ENCODE measurements around the gene ZNF496. TPM values are rescaled to one million over a fixed set of nuclear protein-coding genes. Genes with fewer than 3 reads are reported as not detected.
"Not testable (repeated sequence)": the region's sequence is repeated elsewhere in the genome, so short reads cannot be mapped to it uniquely, and the experiment has no call there.

The ZNF496 gene
- total RNA-seq, result 12.2 TPM
- long read RNA-seq, full-length matches to known transcripts, result 2 of 20 reads
- long read RNA-seq, partial matches to known transcripts, result 2 of 20 reads
- long read RNA-seq, other reads (novel, unspliced or antisense), result 16 of 20 reads

- intact Hi-C loops (cut with DNase I), result no loop called here
- DNase-seq, result peak; percentile 84
- ATAC-seq (ENCODE audit: poor library complexity), result peak; percentile 86
Observed at GRCh38 chr1:247331525-247332214, at the start of gene ZNF496. Gene ZNF496 (minus strand): TSS chr1:247331867. CDS start chr1:247329578, 2,289 bp downstream.

GRCh38 chr1:247378334-247379073 is 46.8 kb upstream of the ZNF496 start:
- intact Hi-C loops (cut with DNase I), result no loop called here
- no peak for ATAC-seq (ENCODE audit: poor library complexity)
- DNase-seq, result no peak

GRCh38 chr1:247377656-247378055 is 46.0 kb upstream of the ZNF496 start:
- intact Hi-C loops (cut with DNase I); ATAC-seq (ENCODE audit: poor library complexity); DNase-seq: not testable (repeated sequence)

- intact Hi-C loops (cut with DNase I), result no loop called here
- ATAC-seq (ENCODE audit: poor library complexity) (no peak), DNase-seq (no peak)
Observed at GRCh38 chr1:247376659-247377058, 45.0 kb upstream of the ZNF496 start.

DNA sequence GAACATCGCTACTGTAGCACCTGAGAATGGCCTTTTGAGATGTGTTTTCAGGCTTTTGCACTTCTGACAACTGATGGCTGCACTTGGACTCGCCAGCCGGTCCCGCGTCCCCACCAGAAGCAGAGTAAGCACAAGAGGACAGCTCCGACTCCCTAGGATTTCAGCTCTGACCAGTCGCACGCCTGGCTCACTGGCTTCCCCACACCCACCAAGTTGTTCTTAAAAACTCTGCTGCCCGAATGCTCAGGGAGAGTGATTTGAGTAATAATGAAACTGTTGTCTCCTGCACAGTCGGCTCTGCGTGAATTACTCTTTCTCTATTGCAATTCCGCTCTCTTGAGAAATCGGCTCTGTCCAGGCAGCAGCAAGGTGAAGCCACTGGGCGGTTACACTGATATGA is 44.1 kb upstream of the ZNF496 start:
- no peak for ATAC-seq (ENCODE audit: poor library complexity)
- intact Hi-C loops (cut with DNase I), result no loop called here
- DNase-seq, result no peak

DNA sequence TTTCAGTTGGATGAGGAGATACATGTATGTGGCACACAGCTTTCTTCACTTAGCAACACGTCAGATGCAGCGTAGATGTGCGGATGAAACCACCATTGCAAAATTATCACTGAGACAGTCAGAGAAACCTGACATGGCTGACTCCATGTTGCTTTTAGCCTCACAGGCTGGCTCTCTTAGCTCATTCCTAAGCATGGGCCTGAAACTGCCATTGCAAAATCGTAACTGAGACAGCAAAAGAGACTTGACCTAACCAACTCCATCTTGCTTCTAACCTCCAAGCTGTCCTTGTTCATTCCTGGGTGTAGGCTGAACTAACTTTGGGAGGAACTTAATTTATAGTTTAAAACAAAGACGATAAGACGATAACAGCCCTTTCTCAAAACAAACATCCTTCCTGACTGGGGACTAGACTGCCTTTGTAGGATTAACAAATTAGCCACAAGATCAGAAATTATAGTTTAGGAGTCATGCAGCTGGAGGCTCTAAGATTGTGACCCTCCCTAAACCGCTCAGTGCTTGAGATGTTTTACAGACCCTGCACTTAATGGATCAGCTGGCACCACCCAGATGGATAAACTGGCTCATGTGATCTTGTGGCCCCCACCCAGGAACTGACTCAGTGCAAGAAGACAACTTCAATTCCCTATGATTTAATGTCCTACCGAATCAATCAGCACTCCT is 43.1 kb upstream of the ZNF496 start:
- ATAC-seq (ENCODE audit: poor library complexity); intact Hi-C loops (cut with DNase I); DNase-seq: not testable (repeated sequence)

- ATAC-seq (ENCODE audit: poor library complexity) (peak; percentile 86), DNase-seq (peak; percentile 66)
- intact Hi-C loops (cut with DNase I), result no loop called here
Observed at GRCh38 chr1:247373721-247374141, 42.1 kb upstream of the ZNF496 start.

DNA sequence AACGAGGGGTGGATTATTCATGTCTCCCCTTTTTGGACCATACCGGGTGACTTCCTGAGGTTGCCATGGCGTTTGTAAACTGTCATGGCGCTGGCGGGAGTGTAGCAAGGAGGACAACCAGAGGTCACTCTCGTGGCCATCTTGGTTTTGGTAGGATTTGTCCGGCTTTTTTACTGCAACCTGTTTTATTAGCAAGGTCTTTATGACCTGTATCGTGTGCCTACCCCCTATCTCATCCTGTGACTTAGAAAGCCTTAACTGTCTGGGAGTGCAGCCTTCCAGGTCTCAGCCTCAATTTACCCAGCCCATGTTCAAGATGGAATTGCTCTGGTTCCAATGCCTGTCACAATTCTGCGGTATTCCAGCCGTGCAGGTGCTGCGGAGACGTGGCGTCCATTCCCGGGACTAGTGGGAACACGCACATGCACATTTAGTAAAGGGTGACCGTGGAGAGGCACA is 40.2 kb upstream of the ZNF496 start:
- intact Hi-C loops (cut with DNase I), result no loop called here
- ATAC-seq (ENCODE audit: poor library complexity), result no peak
- no peak for DNase-seq

- intact Hi-C loops (cut with DNase I), result no loop called here
- ATAC-seq (ENCODE audit: poor library complexity) (no peak), DNase-seq (no peak)
Observed at GRCh38 chr1:247370786-247371732, 39.4 kb upstream of the ZNF496 start.

DNA sequence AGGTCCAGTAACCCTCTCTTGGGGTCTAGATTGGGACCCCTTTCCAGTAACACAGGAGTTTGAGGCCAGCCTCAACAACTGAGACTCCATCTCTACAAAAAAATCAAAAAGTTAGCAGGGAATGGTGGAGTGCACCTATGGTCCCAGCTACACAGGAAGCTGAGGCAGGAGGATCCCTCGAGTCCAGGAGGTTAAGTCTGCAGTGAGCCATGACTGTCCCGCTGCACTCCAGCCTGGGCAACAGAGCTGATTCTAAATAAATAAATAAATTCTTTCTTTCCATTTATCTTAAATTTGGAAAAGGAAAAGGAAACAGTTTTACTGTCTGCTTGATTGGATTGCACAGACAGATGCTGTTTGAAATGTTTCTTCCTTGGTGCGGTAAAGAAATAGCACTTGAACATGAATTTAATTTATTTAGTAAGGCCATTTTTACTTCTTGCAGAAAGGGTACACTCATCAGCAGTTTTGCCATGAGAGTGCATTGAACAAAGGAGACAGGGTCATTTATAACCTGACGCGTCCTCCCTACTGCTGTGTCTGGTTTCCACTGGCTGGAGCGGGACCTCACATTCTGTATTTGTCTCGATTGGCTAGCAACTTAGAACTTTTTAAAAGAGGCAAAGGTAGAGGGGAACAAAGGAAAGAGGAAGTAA is 37.0 kb upstream of the ZNF496 start:
- ATAC-seq (ENCODE audit: poor library complexity), result no peak
- intact Hi-C loops (cut with DNase I), result no loop called here
- DNase-seq, result no peak

- intact Hi-C loops (cut with DNase I), result no loop called here
- DNase-seq, result no peak
- no peak for ATAC-seq (ENCODE audit: poor library complexity)
Observed at GRCh38 chr1:247367786-247368422, 36.2 kb upstream of the ZNF496 start.

DNA sequence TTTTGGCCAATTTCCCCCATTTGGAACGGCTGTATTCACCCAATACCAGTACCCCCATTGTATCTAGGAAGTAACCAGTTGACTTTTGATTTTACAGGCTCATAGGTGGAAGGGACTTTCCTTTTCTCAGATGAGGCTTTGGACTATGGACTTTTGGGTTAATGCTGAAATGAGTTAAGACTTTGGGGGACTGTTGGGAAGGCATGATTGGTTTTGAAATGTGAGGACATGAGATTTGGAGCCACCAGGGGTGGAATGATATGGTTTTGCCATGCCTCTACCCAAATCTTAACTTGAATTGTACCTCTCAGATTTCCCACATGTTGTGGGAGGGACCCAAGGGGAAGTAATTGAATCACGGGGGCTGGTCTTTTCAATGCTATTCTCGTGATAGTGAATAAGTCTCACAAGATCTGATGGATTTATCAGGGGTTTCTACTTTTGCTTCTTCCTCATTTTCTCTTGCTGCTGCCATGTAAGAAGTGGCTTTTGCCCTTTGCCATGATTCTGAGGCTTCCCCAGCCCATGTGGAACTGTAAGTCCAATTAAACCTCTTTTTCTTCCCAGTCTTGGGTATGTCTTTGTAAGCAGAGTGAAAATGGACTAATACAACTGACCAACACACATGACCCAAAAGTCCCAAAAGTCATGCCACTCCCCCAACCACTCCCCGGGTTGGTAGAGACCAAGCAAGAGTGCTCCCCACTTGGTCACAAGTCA is 35.4 kb upstream of the ZNF496 start:
- intact Hi-C loops (cut with DNase I), result no loop called here
- DNase-seq (no peak), ATAC-seq (ENCODE audit: poor library complexity) (no peak)

DNA sequence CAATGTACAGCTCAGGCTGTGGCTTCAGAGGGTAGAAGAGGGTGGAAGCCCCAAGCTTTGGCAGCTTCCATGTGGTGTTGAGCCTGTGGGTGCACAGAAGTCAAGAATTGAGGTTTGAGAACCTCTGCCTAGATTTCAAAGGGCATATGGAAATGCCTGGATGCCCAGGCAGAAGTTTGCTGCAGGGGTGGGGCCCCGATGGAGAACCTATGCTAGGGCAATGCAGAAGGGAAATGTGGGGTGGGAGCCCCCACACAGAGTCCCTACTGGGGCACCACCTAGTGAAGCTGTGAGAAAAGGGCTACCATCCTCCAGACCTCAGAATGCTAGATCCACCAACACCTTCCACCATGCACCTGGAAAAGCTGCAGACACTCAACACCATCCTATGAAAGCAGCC is 34.7 kb upstream of the ZNF496 start:
- intact Hi-C loops (cut with DNase I); ATAC-seq (ENCODE audit: poor library complexity): not testable (repeated sequence)

DNA sequence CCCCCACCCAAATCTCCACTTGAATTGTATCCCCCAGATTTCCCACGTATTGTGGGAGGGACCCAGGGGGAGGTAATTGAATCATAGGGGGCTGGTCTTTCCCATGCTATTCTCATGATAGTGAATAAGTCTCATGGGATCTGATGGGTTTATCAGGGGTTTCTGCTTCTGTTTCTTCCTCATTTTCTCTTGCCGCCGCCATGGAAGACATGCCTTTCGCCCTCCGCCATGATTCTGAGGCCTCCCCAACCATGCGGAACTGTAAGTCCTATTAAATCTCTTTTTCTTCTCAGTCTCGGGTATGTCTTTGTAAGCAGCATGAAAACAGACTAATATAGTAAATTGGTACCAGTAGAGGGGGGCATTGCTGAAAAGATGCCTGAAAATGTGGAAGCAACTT is 33.4 kb upstream of the ZNF496 start:
- intact Hi-C loops (cut with DNase I), result no loop called here
- no peak for DNase-seq
- ATAC-seq (ENCODE audit: poor library complexity), result no peak

More for the DNA sequence above, 34.7 kb upstream of the ZNF496 start:
- DNase-seq, result not testable (repeated sequence)

- intact Hi-C loops (cut with DNase I); DNase-seq; ATAC-seq (ENCODE audit: poor library complexity): not testable (repeated sequence)
Observed at GRCh38 chr1:247363000-247363399, 31.3 kb upstream of the ZNF496 start.

- no peak for DNase-seq
- no peak for ATAC-seq (ENCODE audit: poor library complexity)
- intact Hi-C loops (cut with DNase I), result no loop called here
Observed at GRCh38 chr1:247362153-247362552, 30.5 kb upstream of the ZNF496 start.

All from Right ventricle myocardium superior (tissue), 1 donor.